ENCODE data around the gene AACS.

DNA sequence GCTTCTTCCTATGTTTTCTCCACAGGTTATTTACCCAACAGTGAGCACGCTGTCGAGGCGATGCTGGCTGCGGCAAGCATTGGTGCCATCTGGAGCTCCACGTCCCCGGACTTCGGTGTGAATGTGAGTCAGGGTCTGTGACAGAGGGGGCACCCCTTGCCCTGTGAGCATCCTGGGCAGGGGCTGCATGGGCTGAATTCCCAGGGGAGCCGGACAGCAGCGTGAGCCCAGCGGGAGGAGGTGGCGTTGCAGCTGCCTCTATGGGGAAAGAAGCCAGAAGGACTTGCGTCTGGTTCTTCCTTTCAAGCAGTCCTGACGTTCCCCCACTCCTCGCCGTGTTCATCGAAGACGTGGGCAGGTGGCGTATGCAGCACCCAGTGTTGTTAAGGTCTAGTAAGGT lies 26.2 kb downstream of the AACS start:
- TF ChIP-seq, protein P1, sequence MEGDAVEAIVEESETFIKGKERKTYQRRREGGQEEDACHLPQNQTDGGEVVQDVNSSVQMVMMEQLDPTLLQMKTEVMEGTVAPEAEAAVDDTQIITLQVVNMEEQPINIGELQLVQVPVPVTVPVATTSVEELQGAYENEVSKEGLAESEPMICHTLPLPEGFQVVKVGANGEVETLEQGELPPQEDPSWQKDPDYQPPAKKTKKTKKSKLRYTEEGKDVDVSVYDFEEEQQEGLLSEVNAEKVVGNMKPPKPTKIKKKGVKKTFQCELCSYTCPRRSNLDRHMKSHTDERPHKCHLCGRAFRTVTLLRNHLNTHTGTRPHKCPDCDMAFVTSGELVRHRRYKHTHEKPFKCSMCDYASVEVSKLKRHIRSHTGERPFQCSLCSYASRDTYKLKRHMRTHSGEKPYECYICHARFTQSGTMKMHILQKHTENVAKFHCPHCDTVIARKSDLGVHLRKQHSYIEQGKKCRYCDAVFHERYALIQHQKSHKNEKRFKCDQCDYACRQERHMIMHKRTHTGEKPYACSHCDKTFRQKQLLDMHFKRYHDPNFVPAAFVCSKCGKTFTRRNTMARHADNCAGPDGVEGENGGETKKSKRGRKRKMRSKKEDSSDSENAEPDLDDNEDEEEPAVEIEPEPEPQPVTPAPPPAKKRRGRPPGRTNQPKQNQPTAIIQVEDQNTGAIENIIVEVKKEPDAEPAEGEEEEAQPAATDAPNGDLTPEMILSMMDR (conservative IDR thresholded peaks at IDR 0.05; ENCODE audit: low read length), result no peak
- no peak for TF ChIP-seq EZH2phosphoT487 (IDR thresholded peaks at IDR 0.05; ENCODE audit: borderline replicate concordance, low read depth, low read length)
